ENCODE data around the gene LRRC25. TPM values are rescaled to one million over a fixed set of nuclear protein-coding genes. Genes with fewer than 3 reads are reported as not detected.

The LRRC25 gene
- polyA plus RNA-seq (ENCODE audit: insufficient read length in 4 of 4) = 1 to 10 TPM in 2 of 4 donors, under 1 TPM in 2; 0.79 to 1.9 (median 1.1) TPM

DNA sequence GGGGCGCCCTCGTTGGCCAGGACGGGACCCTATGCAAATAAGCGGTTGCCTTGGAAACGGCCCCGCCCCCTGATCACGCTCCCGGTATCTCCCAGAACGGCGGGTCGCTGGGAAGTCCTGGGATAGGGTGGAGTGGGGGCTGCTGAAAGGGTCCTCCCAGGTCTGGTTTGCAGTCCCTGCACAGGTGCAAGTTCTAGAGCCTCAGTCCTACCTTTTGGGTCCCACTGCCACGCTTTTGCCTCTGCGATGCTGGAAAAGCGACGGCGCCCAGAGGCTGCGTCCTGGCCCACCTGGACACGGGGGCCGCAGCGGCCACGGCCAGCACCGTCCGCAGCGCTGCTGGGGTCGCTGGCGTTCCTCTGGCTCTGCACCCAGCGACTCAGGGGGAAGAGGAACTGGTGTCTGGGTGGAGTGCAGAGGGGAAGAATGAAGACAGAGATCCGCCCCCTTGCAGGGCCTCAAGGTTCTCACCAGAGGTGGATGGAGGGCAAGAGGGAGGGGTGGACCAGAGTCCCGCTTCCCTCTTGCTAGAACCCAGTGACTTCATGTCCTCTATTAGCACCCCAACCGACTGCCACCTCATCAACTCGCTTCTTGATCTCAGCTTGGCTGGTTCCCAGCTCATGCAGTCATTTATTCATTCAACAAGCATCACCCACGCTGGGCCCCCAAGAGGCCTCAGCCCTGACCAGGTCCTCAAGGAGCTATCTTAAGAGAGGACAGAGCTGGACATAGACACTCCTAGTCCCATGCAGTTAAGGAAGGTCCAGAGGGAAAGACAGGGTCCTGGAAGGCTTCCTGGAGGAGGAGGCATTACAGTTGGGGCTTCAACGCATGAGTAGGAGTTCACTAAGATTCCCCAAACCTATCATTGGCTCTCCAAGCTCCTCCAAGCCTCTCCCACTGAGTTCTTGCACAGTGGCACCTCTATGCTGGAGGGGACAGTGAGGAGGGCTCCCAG, at the start of gene LRRC25:
LRRC25 (minus strand) TSS at position 381 of the 961 bp plus-strand sequence. CDS start 659 bp downstream, outside the sequence.
- no peak for DNase-seq (ENCODE audit: low read depth in 4 of 4, low spot score in 2 of 4)

DNA sequence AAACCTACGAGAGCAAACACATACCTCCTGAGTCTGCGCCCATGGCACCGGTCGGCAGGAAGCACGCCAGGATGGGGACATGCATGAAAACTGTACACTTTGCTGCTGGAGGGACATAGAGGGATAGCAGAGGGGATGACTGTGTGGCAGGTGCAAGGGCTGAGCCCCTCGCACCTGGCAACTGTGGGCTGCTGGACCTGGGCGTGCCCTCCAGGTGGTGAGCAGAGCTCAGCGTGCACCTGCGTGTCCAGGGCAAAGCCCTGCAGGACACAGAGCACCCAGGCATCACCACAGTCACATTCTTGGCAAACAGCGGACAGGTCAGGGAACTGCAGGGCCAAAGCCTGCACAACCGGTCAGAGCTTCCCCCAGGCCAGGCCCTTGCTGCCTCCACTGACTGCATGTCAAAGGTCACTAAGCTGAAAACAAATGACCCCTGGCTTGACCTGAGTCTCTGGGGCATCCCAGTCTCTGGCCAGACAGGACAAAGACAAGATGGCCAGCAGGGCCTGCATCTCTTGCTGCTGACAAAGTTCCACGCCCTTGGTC, 49.5 kb upstream of the LRRC25 start:
- no peak for DNase-seq (ENCODE audit: low read depth in 4 of 4, low spot score in 2 of 4)

GRCh38 chr19:18446145-18446810, 48.9 kb upstream of the LRRC25 start:
- DNase-seq (ENCODE audit: low read depth in 4 of 4, low spot score in 2 of 4) = no peak

- DNase-seq (ENCODE audit: low read depth in 4 of 4, low spot score in 2 of 4) = no peak
Observed at GRCh38 chr19:18445262-18445948, 48.0 kb upstream of the LRRC25 start.

DNA sequence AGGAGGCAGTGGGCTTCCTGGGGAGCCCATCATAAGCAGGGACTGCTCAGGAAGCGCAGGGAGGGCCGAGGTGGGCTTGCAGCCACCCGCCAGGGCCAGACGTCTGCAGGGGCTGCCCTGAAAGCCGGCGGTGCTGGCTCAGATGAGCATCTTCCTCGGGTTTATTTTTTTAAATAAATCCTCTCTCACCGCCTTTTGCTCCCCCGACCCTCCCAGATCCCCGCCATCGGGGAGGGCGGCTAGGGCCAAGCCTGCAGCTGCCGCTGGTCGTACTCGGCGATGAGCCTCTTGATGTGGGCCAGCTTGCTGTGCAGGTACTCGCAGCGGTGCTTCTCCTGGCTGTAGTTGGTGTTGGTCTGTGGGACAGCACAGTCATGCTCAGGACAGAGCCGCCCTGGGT, 47.1 kb upstream of the LRRC25 start:
- DNase-seq (ENCODE audit: low read depth in 4 of 4, low spot score in 2 of 4) = no peak

DNA sequence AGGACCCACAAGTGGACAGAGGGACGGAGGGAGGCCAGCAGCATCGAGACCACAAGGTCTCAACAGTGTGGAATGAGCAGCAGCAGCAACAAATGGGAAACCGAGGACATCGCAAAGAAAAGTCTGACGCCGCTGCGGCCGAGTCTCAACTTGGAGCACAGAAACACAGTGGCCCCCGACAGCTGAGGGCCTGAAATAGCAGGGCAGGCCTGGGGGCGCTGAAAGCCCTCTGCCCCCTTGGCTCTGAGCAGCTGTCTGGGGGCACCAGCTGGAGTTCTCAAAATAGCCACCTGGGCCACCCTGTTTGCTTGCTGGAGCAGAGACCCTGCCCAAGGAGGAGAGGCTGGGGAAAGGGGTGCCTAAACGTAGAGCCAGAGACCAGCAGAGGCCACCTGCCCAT, 46.4 kb upstream of the LRRC25 start:
- DNase-seq (ENCODE audit: low read depth in 4 of 4, low spot score in 2 of 4) = no peak

DNA sequence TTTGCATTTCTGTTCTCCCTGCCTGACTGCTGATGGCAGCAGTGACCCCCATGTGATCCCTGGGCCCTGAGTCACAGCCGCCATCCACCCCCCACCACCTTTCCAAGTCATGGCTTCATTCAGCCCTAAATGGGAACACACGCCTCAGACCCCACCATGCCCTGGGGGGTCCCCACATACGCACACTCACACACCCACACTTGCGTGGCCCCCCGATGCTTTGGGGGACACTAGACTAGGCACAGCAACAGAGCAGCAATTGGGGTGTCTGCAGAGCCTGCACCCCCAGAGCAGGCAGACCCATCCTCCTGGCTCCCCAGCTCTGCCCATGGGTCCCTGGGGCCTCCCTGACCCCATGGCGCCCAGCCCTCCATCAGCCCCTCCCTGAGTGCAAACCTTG, 46.0 kb upstream of the LRRC25 start:
- no peak for DNase-seq (ENCODE audit: low read depth in 4 of 4, low spot score in 2 of 4)

DNA sequence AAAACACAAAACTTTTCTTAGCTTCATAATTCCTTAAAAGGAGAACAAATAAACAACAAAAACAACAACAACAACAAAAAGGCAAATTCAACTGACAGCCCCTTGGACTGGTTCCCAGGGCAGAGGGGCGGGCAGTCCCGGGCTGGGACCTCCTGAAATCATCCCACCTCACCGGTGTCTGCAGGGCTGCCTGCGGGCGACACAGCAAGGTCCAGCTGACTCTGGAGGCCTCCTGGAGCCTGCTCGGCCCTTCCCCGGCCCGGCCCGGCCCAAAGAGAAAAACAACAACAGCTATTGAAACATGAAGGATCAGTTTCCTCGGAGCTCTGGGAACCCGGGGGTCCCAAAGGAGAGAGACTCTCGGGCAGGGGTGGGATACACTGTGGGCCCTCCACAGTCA, 45.5 kb upstream of the LRRC25 start:
- DNase-seq (ENCODE audit: low read depth in 4 of 4, low spot score in 2 of 4) = no peak

GRCh38 chr19:18441804-18442788, 44.7 kb upstream of the LRRC25 start:
- DNase-seq (ENCODE audit: low read depth in 4 of 4, low spot score in 2 of 4) = no peak

DNA sequence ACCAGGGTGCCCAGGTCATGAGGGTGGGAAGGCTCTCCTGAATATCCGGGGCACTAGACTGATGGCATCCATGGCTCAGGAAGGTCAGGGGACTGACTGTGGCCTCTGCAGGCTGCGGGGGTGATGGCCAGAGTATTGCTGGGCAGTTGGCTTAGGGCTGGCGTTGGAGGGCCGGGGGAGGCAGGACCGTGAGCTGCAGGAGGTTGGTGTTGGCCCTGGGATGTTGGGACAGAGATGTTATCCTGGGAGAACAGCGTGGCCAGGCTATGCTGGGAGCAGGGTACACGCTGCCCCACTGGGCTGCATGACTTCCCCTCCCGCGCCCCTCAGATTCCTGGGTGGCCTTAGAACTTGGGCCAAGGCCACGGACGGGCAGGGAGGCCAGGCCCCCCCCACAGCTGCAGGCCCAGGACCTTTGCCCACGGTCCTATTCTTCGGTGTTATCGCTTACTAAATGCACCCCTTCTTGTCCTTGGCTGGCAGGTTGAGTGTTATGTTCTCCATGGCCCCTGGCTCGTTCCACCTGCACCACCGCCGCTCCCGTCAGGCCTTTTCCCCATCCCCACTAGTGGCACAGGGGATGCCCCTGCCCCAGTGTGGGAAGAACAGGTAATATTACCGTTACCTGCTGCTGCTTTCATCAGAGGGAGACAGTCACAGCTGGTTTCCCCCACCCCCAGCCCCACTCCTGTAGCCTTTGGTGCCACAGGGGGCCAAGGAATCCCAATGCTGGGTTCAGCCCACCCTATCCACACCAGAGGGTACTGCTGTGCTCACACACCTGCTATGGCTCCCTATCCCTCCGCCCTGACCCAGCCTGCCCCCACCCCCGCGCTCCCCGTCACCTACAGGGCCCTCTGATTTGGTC, 43.7 kb upstream of the LRRC25 start:
- no peak for DNase-seq (ENCODE audit: low read depth in 4 of 4, low spot score in 2 of 4)

- DNase-seq (ENCODE audit: low read depth in 4 of 4, low spot score in 2 of 4) = no peak
Observed at GRCh38 chr19:18440415-18440877, 43.0 kb upstream of the LRRC25 start.

GRCh38 chr19:18439910-18440237, 42.5 kb upstream of the LRRC25 start:
- DNase-seq (ENCODE audit: low read depth in 4 of 4, low spot score in 2 of 4) = no peak

GRCh38 chr19:18439025-18439909, 41.8 kb upstream of the LRRC25 start:
- DNase-seq (ENCODE audit: low read depth in 4 of 4, low spot score in 2 of 4) = no peak

DNA sequence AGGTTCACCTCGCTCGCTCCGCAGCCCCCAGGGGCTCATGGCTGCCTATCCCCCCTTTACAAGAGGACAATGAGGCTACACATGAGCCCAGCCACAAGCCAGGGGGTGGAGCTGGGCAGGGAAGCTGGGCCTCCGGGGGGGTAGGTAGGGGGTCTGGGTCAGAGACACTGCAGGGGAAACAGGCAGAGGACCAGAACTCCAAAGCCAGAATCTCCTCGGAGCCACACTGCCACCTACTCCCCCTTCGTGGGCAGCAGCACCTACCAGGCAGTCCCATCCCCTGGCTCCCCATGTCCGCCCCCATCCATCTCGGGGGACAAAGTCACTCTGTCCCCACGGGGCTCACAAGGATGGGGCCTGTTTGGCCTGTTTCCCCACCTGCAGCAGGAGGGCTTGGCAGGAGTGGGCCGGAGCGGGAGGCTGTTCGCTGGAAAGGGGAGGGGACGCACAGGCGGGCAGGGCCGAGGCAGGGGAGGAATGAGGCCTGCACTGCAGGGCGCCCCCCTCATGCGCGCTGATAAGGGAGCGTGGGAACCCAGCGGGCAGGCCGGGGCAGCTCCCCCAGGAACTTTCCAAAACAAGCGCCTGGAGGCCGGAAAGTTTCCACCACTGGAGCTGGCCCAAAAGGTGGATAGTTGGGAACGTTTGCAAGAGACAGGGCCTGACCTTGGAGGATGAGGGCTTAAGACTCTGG, 41.1 kb upstream of the LRRC25 start:
- DNase-seq (ENCODE audit: low read depth in 4 of 4, low spot score in 2 of 4) = no peak

DNA sequence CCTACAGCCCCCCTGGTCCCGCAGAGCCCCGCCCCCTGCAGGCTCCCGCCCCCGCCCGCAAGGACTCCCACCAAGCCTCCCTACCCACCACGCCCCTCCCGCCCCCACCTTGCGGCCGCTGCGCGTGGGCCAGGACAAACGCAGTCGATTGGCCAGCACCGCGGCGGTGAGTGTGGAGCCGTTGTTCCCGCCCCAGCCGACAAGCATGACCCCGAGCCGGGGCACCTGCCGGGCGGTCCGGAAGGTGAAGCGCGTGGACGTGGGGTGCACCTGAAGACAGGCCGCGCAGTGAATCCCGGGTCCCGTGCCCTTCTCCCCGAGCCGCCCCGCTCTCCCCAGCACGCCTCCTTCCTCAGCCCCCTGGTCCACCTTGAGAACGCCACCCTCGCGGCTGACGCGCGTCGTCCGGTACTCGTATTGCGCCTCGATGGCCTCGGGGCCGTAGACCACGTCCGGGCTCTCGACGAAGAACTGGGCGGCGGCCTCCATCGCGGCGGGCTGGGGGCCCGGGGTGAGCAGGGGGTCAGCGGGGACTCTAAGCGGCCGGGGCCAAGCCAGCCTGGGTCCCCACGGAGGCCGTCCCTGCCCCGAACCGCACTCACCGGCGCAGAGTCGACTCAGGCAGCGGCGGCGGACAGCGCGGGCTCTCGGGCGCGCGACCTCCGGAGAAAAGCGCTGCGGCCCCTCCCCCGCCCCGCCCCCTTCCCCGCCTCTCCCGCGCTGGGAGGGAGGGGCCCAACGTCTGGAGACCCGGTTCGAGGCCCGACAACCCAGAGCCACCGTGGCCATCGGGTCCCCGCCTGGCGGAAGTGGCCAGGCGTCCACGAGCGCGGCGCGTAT, 40.3 kb upstream of the LRRC25 start, which contains the start of gene ISYNA1:
ISYNA1 (minus strand) TSS at position 643 of the 840 bp plus-strand sequence; CDS start at position 489, 154 bp downstream.
- DNase-seq (ENCODE audit: low read depth in 4 of 4, low spot score in 2 of 4) = no peak
